Measurements from ENCODE around the gene EPHA3. TPM values are rescaled to one million over a fixed set of nuclear protein-coding genes. Genes with fewer than 3 reads are reported as not detected.

Gene EPHA3
- total and polyA plus RNA-seq, 2 donors (not counting 1 experiment from before 2014, with no cell fraction given), result 0.01 TPM; not detected in 1

DNA sequence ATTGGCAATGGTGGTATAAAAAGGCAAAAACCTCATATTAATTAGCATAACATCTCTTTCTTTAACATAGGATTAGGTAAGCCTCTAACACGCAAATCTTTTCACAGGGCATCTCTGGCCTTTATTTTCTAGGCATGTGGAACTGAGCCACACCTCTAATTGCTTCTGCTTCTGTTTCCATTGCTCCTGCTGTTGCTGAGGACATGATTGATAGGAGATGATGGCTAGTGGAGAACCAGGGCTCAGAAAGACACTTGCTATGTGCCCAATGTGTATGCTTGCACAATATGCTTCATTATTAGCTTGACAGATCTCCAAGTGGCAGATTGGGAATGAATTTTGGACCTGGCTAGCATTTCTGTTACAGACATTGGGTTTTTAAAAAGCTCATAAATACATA lies 114.5 kb downstream of the EPHA3 start:
- H3K4me3 ChIP-seq (ENCODE audit: control extremely low read depth in 1 of 5, extremely low read depth in 1 of 5, insufficient read depth in 1 of 5, low read depth in 2 of 5, low read length in 4 of 5), result no peak overlapping the region
- Mint-ChIP-seq H3K27ac (no peak overlapping the region), H3K9me3 (ENCODE audit: insufficient read depth) (no peaks in the 10 kb centered on the region), H3K27me3 (no peaks in the 10 kb centered on the region), H3K4me3 (no peak overlapping the region), H3K4me1 (no peaks in the 10 kb centered on the region)
- no peak for ATAC-seq (ENCODE audit: low read depth)
- no peaks in the 10 kb centered on the region for H3K4me1 ChIP-seq (ENCODE audit: control insufficient read depth in 2 of 2, insufficient read depth in 2 of 2, low read length in 2 of 2)
- TF ChIP-seq, protein P1, sequence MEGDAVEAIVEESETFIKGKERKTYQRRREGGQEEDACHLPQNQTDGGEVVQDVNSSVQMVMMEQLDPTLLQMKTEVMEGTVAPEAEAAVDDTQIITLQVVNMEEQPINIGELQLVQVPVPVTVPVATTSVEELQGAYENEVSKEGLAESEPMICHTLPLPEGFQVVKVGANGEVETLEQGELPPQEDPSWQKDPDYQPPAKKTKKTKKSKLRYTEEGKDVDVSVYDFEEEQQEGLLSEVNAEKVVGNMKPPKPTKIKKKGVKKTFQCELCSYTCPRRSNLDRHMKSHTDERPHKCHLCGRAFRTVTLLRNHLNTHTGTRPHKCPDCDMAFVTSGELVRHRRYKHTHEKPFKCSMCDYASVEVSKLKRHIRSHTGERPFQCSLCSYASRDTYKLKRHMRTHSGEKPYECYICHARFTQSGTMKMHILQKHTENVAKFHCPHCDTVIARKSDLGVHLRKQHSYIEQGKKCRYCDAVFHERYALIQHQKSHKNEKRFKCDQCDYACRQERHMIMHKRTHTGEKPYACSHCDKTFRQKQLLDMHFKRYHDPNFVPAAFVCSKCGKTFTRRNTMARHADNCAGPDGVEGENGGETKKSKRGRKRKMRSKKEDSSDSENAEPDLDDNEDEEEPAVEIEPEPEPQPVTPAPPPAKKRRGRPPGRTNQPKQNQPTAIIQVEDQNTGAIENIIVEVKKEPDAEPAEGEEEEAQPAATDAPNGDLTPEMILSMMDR (IDR thresholded peaks at IDR 0.05), result no peak
- no peak for TF ChIP-seq EZH2 (IDR thresholded peaks at IDR 0.05; ENCODE audit: borderline replicate concordance, insufficient read depth, low read depth, low read length, poor library complexity, severe bottlenecking)
- CTCF ChIA-PET, result interaction anchor here (0.6 kb wide), 1 partner anchor 17 kb away, joined by 3 read pairs; no protein-coding TSS in a partner anchor
- H3K36me3 ChIP-seq (replicated peaks in 1 of 2; ENCODE audit: control extremely low read depth in 1 of 2, control insufficient read depth in 1 of 2, extremely low read depth in 1 of 2, insufficient read depth in 2 of 2, low read length in 1 of 2), result no peaks in the 10 kb centered on the region
- H3K9me3 ChIP-seq (ENCODE audit: control extremely low read depth in 1 of 3, control insufficient read depth in 2 of 3, insufficient read depth in 1 of 3, low read length in 2 of 3), result peaks cover 0 to 4% (median 0%) of the 10 kb centered on the region in 3 donors
- POLR2A ChIA-PET, result no interaction called here
- intact Hi-C loops (cut with micrococcal nuclease), result no loop called here
- no peak overlapping the region for H3K4me2 ChIP-seq (replicated peaks; ENCODE audit: low read depth, low read length, poor library complexity, severe bottlenecking)
- H3K9ac ChIP-seq (ENCODE audit: low read length), result no peak overlapping the region
- 100% methylated on average over 1 of the region's 1 CpG for WGBS (ENCODE audit: insufficient coverage)
- H2AFZ ChIP-seq (ENCODE audit: insufficient read depth, low read depth, low read length, poor library complexity, severe bottlenecking), result no peak overlapping the region
- DNase-seq, result no peak
- H3K27ac ChIP-seq (ENCODE audit: low read length in 2 of 2), result no peak overlapping the region
- H4K20me1 ChIP-seq (ENCODE audit: control insufficient read depth, insufficient read depth, low read length, poor library complexity, severe bottlenecking), result no peaks in the 10 kb centered on the region
- H3K79me2 ChIP-seq (ENCODE audit: control insufficient read depth, insufficient read depth, low read length), result no peaks in the 10 kb centered on the region
- no peaks in the 10 kb centered on the region for H3K27me3 ChIP-seq (replicated peaks in 1 of 4; ENCODE audit: control extremely low read depth in 1 of 4, control insufficient read depth in 3 of 4, insufficient read depth in 4 of 4, low read length in 3 of 4)

DNA sequence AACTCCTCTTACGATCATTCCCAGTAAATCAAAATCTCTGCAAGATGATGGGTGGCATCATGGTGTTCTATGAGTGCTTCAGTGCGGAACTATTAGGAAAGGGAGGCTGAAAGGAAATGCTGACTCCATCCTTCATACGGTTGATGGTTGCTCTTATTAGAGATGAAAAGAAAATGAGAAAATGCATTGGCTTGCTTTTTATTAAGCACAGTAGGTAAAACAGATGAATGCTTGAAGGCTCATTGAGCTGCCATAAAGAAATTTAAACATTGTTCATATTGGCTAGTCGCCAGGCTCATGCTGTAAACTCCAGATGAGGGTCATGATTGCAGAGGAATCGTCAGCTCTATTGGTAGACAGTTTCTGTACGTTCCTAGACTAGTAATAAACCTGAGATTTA lies 115.8 kb downstream of the EPHA3 start:
- Histone ChIP-seq H3K27ac (ENCODE audit: low read length in 2 of 2) (no peak overlapping the region), H3K4me2 (replicated peaks; ENCODE audit: low read depth, low read length, poor library complexity, severe bottlenecking) (no peak overlapping the region), H3K4me1 (ENCODE audit: control insufficient read depth in 2 of 2, insufficient read depth in 2 of 2, low read length in 2 of 2) (no peaks in the 10 kb centered on the region), H3K27me3 (replicated peaks in 1 of 4; ENCODE audit: control extremely low read depth in 1 of 4, control insufficient read depth in 3 of 4, insufficient read depth in 4 of 4, low read length in 3 of 4) (no peaks in the 10 kb centered on the region), H3K9me3 (ENCODE audit: control extremely low read depth in 1 of 3, control insufficient read depth in 2 of 3, insufficient read depth in 1 of 3, low read length in 2 of 3) (peaks cover 0 to 4% (median 0%) of the 10 kb centered on the region in 3 donors), H4K20me1 (ENCODE audit: control insufficient read depth, insufficient read depth, low read length, poor library complexity, severe bottlenecking) (no peaks in the 10 kb centered on the region), H3K4me3 (ENCODE audit: control extremely low read depth in 1 of 5, extremely low read depth in 1 of 5, insufficient read depth in 1 of 5, low read depth in 2 of 5, low read length in 4 of 5) (no peak overlapping the region), H3K79me2 (ENCODE audit: control insufficient read depth, insufficient read depth, low read length) (no peaks in the 10 kb centered on the region), H3K9ac (ENCODE audit: low read length) (no peak overlapping the region), H2AFZ (ENCODE audit: insufficient read depth, low read depth, low read length, poor library complexity, severe bottlenecking) (no peak overlapping the region), H3K36me3 (replicated peaks in 1 of 2; ENCODE audit: control extremely low read depth in 1 of 2, control insufficient read depth in 1 of 2, extremely low read depth in 1 of 2, insufficient read depth in 2 of 2, low read length in 1 of 2) (no peaks in the 10 kb centered on the region)
- Mint-ChIP-seq H3K4me1 (no peaks in the 10 kb centered on the region), H3K27ac (no peak overlapping the region), H3K27me3 (no peaks in the 10 kb centered on the region), H3K9me3 (ENCODE audit: insufficient read depth) (no peaks in the 10 kb centered on the region), H3K4me3 (no peak overlapping the region)
- no peak for TF ChIP-seq EZH2 (IDR thresholded peaks at IDR 0.05; ENCODE audit: borderline replicate concordance, insufficient read depth, low read depth, low read length, poor library complexity, severe bottlenecking)
- TF ChIP-seq, protein P1 (IDR thresholded peaks at IDR 0.05), result no peak
- DNase-seq (no peak), ATAC-seq (ENCODE audit: low read depth) (no peak)
- POLR2A ChIA-PET, result no interaction called here
- intact Hi-C loops (cut with micrococcal nuclease), result no loop called here
- CTCF ChIA-PET, result no interaction called here
- 95% methylated on average over 4 of the region's 6 CpGs for WGBS (ENCODE audit: insufficient coverage)

Data from B cell (primary cell).